ENCODE data around the gene EFCAB13.

- no peak for TF ChIP-seq CTCF (conservative IDR thresholded peaks at IDR 0.05 in 1 of 2, IDR thresholded peaks at IDR 0.05 in 1 of 2; ENCODE audit: extremely low read depth in 1 of 2, insufficient read depth in 1 of 2, low read depth in 1 of 2, low read length in 2 of 2)
- TF ChIP-seq EZH2 (IDR thresholded peaks at IDR 0.05; ENCODE audit: borderline replicate concordance, low read length), result no peak
Measured at GRCh38 chr17:47276444-47276843, 47.3 kb upstream of the EFCAB13 start.

All from mammary epithelial cell (primary cell).